ENCODE measurements around the gene PHACTR3. TPM values are rescaled to one million over a fixed set of nuclear protein-coding genes. Genes with fewer than 3 reads are reported as not detected.
A peak's percentile ranks its signal among the peaks of the same experiment; 100 is the strongest.

PHACTR3 gene
- total RNA-seq, 2 donors from 2014 or later: 0.13 TPM; not detected in 1

DNA sequence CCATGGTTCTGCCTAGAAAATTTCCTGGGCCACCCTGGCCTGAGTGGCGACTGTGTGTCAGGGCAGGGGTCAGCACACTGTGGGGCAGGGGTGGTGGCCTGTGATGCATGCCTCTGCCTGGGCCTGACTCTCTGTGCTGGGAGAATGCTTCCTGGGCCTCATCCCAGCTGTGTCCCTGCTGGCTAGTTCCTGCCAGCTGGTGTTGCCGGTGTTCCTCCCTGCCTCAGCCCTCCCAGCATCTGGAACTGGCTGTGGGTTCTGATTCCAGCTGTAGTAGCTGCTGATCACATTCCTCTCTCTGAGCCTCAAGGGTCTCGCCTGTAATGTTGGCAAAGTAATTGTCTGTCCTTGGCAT lies 227.6 kb downstream of the PHACTR3 start:
- Histone ChIP-seq H3K36me3 (ENCODE audit: control insufficient read depth, insufficient read depth, low read length) (no peaks in the 10 kb centered on the region), H3K9me3 (ENCODE audit: control insufficient read depth, low read length) (no peaks in the 10 kb centered on the region), H3K4me1 (ENCODE audit: control insufficient read depth, insufficient read depth, low read length) (no peaks in the 10 kb centered on the region), H3K9ac (ENCODE audit: extremely low read depth, low read length, poor library complexity, severe bottlenecking) (no peak overlapping the region), H3K4me3 (ENCODE audit: low read length) (no peak overlapping the region), H3K27ac (ENCODE audit: low read depth, low read length) (no peak overlapping the region), H3K27me3 (ENCODE audit: control insufficient read depth, insufficient read depth, low read length, poor library complexity, severe bottlenecking) (no peaks in the 10 kb centered on the region)
- no peak overlapping the region for H3K27ac Mint-ChIP-seq
- peaks cover 9% of the 10 kb centered on the region for H3K27me3 Mint-ChIP-seq (ENCODE audit: insufficient read depth)
- peak; percentile 43 for DNase-seq
- TF ChIP-seq, protein P1, sequence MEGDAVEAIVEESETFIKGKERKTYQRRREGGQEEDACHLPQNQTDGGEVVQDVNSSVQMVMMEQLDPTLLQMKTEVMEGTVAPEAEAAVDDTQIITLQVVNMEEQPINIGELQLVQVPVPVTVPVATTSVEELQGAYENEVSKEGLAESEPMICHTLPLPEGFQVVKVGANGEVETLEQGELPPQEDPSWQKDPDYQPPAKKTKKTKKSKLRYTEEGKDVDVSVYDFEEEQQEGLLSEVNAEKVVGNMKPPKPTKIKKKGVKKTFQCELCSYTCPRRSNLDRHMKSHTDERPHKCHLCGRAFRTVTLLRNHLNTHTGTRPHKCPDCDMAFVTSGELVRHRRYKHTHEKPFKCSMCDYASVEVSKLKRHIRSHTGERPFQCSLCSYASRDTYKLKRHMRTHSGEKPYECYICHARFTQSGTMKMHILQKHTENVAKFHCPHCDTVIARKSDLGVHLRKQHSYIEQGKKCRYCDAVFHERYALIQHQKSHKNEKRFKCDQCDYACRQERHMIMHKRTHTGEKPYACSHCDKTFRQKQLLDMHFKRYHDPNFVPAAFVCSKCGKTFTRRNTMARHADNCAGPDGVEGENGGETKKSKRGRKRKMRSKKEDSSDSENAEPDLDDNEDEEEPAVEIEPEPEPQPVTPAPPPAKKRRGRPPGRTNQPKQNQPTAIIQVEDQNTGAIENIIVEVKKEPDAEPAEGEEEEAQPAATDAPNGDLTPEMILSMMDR (conservative IDR thresholded peaks at IDR 0.05): no peak
- no peaks in the 10 kb centered on the region for H3K9me3 Mint-ChIP-seq
- 65 to 75% methylated on average over 2 to 3 of the region's 3 CpGs for WGBS, 2 experiments (ENCODE audit: insufficient coverage in 1 of 2, insufficient read length in 1 of 2)
- no peaks in the 10 kb centered on the region for H3K36me3 Mint-ChIP-seq (ENCODE audit: low read depth)
- H3K4me1 Mint-ChIP-seq: peaks cover 5% of the 10 kb centered on the region
- H3K4me3 Mint-ChIP-seq: no peak overlapping the region

DNA sequence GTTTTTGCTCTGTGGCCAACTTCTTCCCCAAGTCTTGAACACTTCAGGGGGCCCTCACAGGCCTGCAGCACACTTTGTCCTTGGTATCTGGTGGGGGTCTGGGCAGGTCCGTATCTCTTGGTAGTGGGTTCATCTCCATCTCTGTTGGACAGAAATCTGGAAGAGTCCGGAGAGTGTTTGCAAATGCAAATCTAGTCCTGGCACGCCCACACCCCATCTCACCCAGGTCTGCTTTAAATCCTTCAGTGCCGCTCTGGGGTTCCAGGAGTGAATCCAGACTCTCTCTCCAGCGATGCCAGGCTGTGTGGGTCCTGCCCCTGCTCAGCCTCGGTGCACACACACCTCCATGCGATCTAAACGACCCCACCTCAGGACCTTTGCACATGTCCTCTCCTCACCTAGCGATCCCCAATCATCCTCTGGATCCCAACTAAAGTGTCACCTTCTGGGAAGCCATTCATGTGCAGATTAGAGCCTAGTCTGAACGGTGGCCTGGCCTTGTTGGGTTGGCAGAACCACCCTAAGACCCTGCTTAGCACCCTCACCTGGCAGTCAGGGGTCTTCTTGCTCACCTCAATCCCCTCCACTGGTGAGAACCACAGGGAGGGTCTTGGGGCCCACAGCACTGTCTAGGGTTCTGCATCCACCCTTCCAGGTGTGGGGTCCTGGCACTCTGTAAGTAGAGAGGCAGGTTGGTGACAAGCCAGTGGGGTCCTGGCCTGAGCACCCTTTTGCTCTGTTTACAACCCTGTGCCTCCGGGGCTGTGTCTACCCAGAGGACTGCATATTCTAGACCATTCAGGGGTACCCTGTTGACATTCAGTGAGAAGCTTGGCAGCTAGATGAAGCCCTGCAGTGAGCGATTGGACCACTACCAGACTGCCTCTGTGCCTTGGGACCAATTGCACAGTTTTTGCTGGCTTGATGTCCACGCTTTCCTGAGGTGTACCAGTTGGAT lies 228.3 kb downstream of the PHACTR3 start:
- H3K27ac ChIP-seq (ENCODE audit: low read depth, low read length): no peak overlapping the region
- H3K4me3 Mint-ChIP-seq: no peak overlapping the region
- WGBS, 2 experiments (ENCODE audit: insufficient coverage in 1 of 2, insufficient read length in 1 of 2): 78 to 97% methylated on average over 8 to 13 of the region's 13 CpGs
- peaks cover 5% of the 10 kb centered on the region for H3K4me1 Mint-ChIP-seq
- H3K4me3 ChIP-seq (ENCODE audit: low read length): no peak overlapping the region
- H3K36me3 ChIP-seq (ENCODE audit: control insufficient read depth, insufficient read depth, low read length): no peaks in the 10 kb centered on the region
- H3K4me1 ChIP-seq (ENCODE audit: control insufficient read depth, insufficient read depth, low read length): no peaks in the 10 kb centered on the region
- no peak overlapping the region for H3K27ac Mint-ChIP-seq
- no peaks in the 10 kb centered on the region for H3K9me3 ChIP-seq (ENCODE audit: control insufficient read depth, low read length)
- no peaks in the 10 kb centered on the region for H3K27me3 ChIP-seq (ENCODE audit: control insufficient read depth, insufficient read depth, low read length, poor library complexity, severe bottlenecking)
- H3K9ac ChIP-seq (ENCODE audit: extremely low read depth, low read length, poor library complexity, severe bottlenecking): no peak overlapping the region
- no peaks in the 10 kb centered on the region for H3K9me3 Mint-ChIP-seq
- peaks cover 11% of the 10 kb centered on the region for H3K27me3 Mint-ChIP-seq (ENCODE audit: insufficient read depth)
- no peaks in the 10 kb centered on the region for H3K36me3 Mint-ChIP-seq (ENCODE audit: low read depth)
- TF ChIP-seq, protein P1 (conservative IDR thresholded peaks at IDR 0.05): no peak
- no peak for DNase-seq

DNA sequence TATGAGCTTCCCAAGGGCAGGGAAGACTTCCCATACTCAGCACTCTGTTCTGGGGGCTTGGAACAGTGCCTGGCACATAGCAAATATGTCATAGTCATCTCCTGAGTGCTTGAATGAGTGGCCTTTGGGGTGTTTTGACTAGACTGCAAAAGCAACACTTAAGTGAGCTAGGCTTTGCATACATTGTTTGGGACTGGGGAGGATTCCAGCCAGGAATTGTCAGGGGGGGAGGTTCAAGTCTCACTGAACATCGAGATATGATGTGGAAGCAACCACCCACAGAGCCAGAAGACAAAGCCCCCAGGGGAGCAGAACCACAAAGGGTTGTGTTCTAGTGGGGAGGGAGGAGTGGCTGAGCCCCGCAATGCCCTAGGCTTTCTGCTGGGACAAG lies 230.7 kb downstream of the PHACTR3 start:
- Mint-ChIP-seq H3K9me3 (no peaks in the 10 kb centered on the region), H3K4me1 (peaks cover 5% of the 10 kb centered on the region), H3K4me3 (no peak overlapping the region), H3K36me3 (ENCODE audit: low read depth) (no peaks in the 10 kb centered on the region), H3K27ac (no peak overlapping the region), H3K27me3 (ENCODE audit: insufficient read depth) (peaks cover 11% of the 10 kb centered on the region)
- no peaks in the 10 kb centered on the region for H3K4me1 ChIP-seq (ENCODE audit: control insufficient read depth, insufficient read depth, low read length)
- H3K27ac ChIP-seq (ENCODE audit: low read depth, low read length): no peak overlapping the region
- no peaks in the 10 kb centered on the region for H3K36me3 ChIP-seq (ENCODE audit: control insufficient read depth, insufficient read depth, low read length)
- H3K9ac ChIP-seq (ENCODE audit: extremely low read depth, low read length, poor library complexity, severe bottlenecking): no peak overlapping the region
- no peak overlapping the region for H3K4me3 ChIP-seq (ENCODE audit: low read length)
- H3K27me3 ChIP-seq (ENCODE audit: control insufficient read depth, insufficient read depth, low read length, poor library complexity, severe bottlenecking): no peaks in the 10 kb centered on the region
- H3K9me3 ChIP-seq (ENCODE audit: control insufficient read depth, low read length): no peaks in the 10 kb centered on the region
- 66% methylated on average over 2 of the region's 2 CpGs; no CpG with 5 or more reads in 1 of the 2 experiments for WGBS, 2 experiments (ENCODE audit: insufficient coverage in 1 of 2, insufficient read length in 1 of 2)
- TF ChIP-seq, protein P1 (conservative IDR thresholded peaks at IDR 0.05): no peak
- no peak for DNase-seq
